MM.1S (cell line): ENCODE measurements around the gene IGSF11.

Source experiments
- DNase-seq: peaks from one replicate; pipeline ENCODE4 v3.0.0-alpha.2; 2015
- H2AFZ ChIP-seq: fragments of 300-600 bp; sonication (generic); 2 replicates; pipeline ENCODE4 v1.6.0; 2016; ENCODE audit warnings: antibody characterized with exemption, low read length
- H3F3A ChIP-seq: fragments of 300-600 bp; sonication (generic); 2 replicates; pipeline ENCODE4 v1.6.1; 2016; ENCODE audit warnings: mild to moderate bottlenecking, antibody characterized with exemption, low read length, moderate library complexity, mixed read lengths; ENCODE audit not compliant: insufficient read depth
- H3K27ac ChIP-seq: fragments of 300-600 bp; sonication (generic); 2 replicates; pipeline ENCODE4 v1.5.1; 2016; ENCODE audit warnings: mild to moderate bottlenecking, low read length
- H3K27me3 ChIP-seq: fragments of 300-600 bp; sonication (generic); replicated peaks from 2 replicates; pipeline ENCODE4 v1.6.0; 2016; ENCODE audit warnings: low read length; ENCODE audit not compliant: insufficient read depth
- H3K36me3 ChIP-seq: fragments of 300-600 bp; sonication (generic); replicated peaks from 2 replicates; pipeline ENCODE4 v1.6.1; 2016; ENCODE audit warnings: mild to moderate bottlenecking, low read length, mixed read lengths; ENCODE audit not compliant: insufficient read depth
- H3K4me1 ChIP-seq: fragments of 300-600 bp; sonication (generic); 2 replicates; pipeline ENCODE4 v1.6.1; 2016; ENCODE audit warnings: low read length, mixed read lengths
- H3K4me2 ChIP-seq: fragments of 300-600 bp; sonication (generic); 2 replicates; pipeline ENCODE4 v1.6.0; 2016; ENCODE audit warnings: low read depth, low read length
- H3K4me3 ChIP-seq: fragments of 300-600 bp; sonication (generic); 2 replicates; pipeline ENCODE4 v1.5.1; 2016; ENCODE audit warnings: low read length, mixed read lengths
- H3K79me2 ChIP-seq: fragments of 300-600 bp; sonication (generic); 2 replicates; pipeline ENCODE4 v1.6.1; 2016; ENCODE audit warnings: mixed run types, low read length, mixed read lengths
- H3K9ac ChIP-seq: fragments of 300-600 bp; sonication (generic); 2 replicates; pipeline ENCODE4 v1.6.1; 2016; ENCODE audit warnings: low read length, mixed read lengths
- H3K9me2 ChIP-seq: fragments of 300-600 bp; sonication (generic); replicated peaks from 2 replicates; pipeline ENCODE4 v1.6.1; 2016; ENCODE audit warnings: mild to moderate bottlenecking, low read length, mixed read lengths; ENCODE audit not compliant: insufficient read depth
- H3K9me3 ChIP-seq: fragments of 300-600 bp; sonication (generic); replicated peaks from 2 replicates; pipeline ENCODE4 v1.6.1; 2016; ENCODE audit warnings: mild to moderate bottlenecking, low read length, mixed read lengths; ENCODE audit not compliant: insufficient read depth
- H4K20me1 ChIP-seq: fragments of 300-600 bp; sonication (generic); 2 replicates; pipeline ENCODE4 v1.6.1; 2016; ENCODE audit warnings: mild to moderate bottlenecking, low read length, moderate library complexity, mixed read lengths; ENCODE audit not compliant: insufficient read depth
- CTCF ChIP-seq: fragments of 300-600 bp; sonication (generic); IDR thresholded peaks from 2 replicates; pipeline ENCODE4 v1.5.1; 2016; ENCODE audit warnings: antibody characterized with exemption, low read length, mixed read lengths
- EZH2 ChIP-seq: fragments of 300-600 bp; sonication (generic); optimal IDR thresholded peaks from 2 replicates; pipeline ENCODE3; 2017; ENCODE audit warnings: low read depth, mild to moderate bottlenecking, antibody characterized with exemption, low read length, mixed read lengths
- EZH2phosphoT487 ChIP-seq: fragments of 300-600 bp; sonication (generic); IDR thresholded peaks from 2 replicates; pipeline ENCODE4 v1.6.1; 2018; ENCODE audit warnings: antibody characterized with exemption, low read length

IGSF11 gene

GRCh38 chr3:118909763-118910162, 124.9 kb downstream of the IGSF11 start:
- Histone ChIP-seq H2AFZ (no peak overlapping the region), H3K9me3 (no peaks in the 10 kb centered on the region), H3K4me3 (no peak overlapping the region), H3K27me3 (no peaks in the 10 kb centered on the region), H3F3A (no peaks in the 10 kb centered on the region), H3K9me2 (no peaks in the 10 kb centered on the region), H3K4me1 (no peaks in the 10 kb centered on the region), H3K4me2 (no peak overlapping the region), H3K36me3 (no peaks in the 10 kb centered on the region), H3K9ac (no peak overlapping the region), H4K20me1 (no peaks in the 10 kb centered on the region), H3K79me2 (no peaks in the 10 kb centered on the region), H3K27ac (no peak overlapping the region)
- TF ChIP-seq EZH2phosphoT487, result no peak
- DNase-seq, result no peak

- Histone ChIP-seq H3K9me2 (no peaks in the 10 kb centered on the region), H3K4me2 (no peak overlapping the region), H3K79me2 (no peaks in the 10 kb centered on the region), H3K27me3 (no peaks in the 10 kb centered on the region), H3K4me3 (no peak overlapping the region), H3F3A (no peaks in the 10 kb centered on the region), H3K36me3 (no peaks in the 10 kb centered on the region), H3K9me3 (no peaks in the 10 kb centered on the region), H2AFZ (no peak overlapping the region), H3K27ac (no peak overlapping the region), H4K20me1 (no peaks in the 10 kb centered on the region), H3K9ac (no peak overlapping the region), H3K4me1 (no peaks in the 10 kb centered on the region)
- DNase-seq, result no peak
- TF ChIP-seq CTCF, result no peak
- no peak for TF ChIP-seq EZH2phosphoT487
- TF ChIP-seq EZH2, result no peak
Measured at GRCh38 chr3:118907909-118908308, 126.7 kb downstream of the IGSF11 start.

- Histone ChIP-seq H4K20me1 (no peaks in the 10 kb centered on the region), H3K9me3 (no peaks in the 10 kb centered on the region), H3K4me3 (0 out of 2 replicates have a peak overlapping the region, but pooled peaks have one; percentile 2), H2AFZ (no peak overlapping the region), H3K79me2 (no peaks in the 10 kb centered on the region), H3K27ac (peak overlapping the region; percentile 26; the same call in 1 of the 2 replicates), H3K36me3 (no peaks in the 10 kb centered on the region), H3K9ac (no peak overlapping the region), H3K27me3 (no peaks in the 10 kb centered on the region), H3F3A (peaks cover 15% of the 10 kb centered on the region), H3K9me2 (no peaks in the 10 kb centered on the region), H3K4me1 (peaks cover 16% of the 10 kb centered on the region; the same call in 1 of the 2 replicates), H3K4me2 (peak overlapping the region; percentile 36)
- peak; percentile 79 for DNase-seq
- no peak for TF ChIP-seq EZH2
- TF ChIP-seq EZH2phosphoT487, result no peak
- no peak for TF ChIP-seq CTCF
Measured at GRCh38 chr3:118900737-118901525, 133.7 kb downstream of the IGSF11 start.

- no peak overlapping the region for H2AFZ ChIP-seq
- H3K27me3 ChIP-seq, result no peaks in the 10 kb centered on the region
- H3K4me1 ChIP-seq, result no peaks in the 10 kb centered on the region
- no peaks in the 10 kb centered on the region for H3K9me2 ChIP-seq
- H3K9me3 ChIP-seq, result no peaks in the 10 kb centered on the region
- H3K4me3 ChIP-seq, result no peak overlapping the region
- H3K79me2 ChIP-seq, result no peaks in the 10 kb centered on the region
- no peak overlapping the region for H3K27ac ChIP-seq
- no peak overlapping the region for H3K4me2 ChIP-seq
- no peak for DNase-seq
- H3F3A ChIP-seq, result no peaks in the 10 kb centered on the region
- H3K9ac ChIP-seq, result no peak overlapping the region
- H3K36me3 ChIP-seq, result no peaks in the 10 kb centered on the region
- TF ChIP-seq CTCF, result no peak
- TF ChIP-seq EZH2, result no peak
- no peak for TF ChIP-seq EZH2phosphoT487
- H4K20me1 ChIP-seq, result no peaks in the 10 kb centered on the region
Measured at GRCh38 chr3:118890206-118890605, 144.4 kb downstream of the IGSF11 start.
